CD14-positive monocyte (primary cell): Measurements from ENCODE around the gene SLC37A1. TPM values are rescaled to one million over a fixed set of nuclear protein-coding genes. Genes with fewer than 3 reads are reported as not detected.

Source experiments
- DNase-seq, 3 donors: peaks; one replicate each; pipeline ENCODE4 v3.0.0-alpha.2; 2011 to 2022
- H2AFZ ChIP-seq: 2 replicates; pipeline ENCODE4 v1.6.0; 2012; ENCODE audit warnings: mild to moderate bottlenecking, low read depth, low read length, inconsistent platforms; ENCODE audit not compliant: insufficient read depth, poor library complexity, severe bottlenecking
- H3K27ac ChIP-seq, 2 donors: 1 replicate in 1 of 2; 2 replicates in 1 of 2; pipeline ENCODE4 v1.5.1; 2012 to 2013; ENCODE audit warnings: low read length in 2 of 2, control low read depth in 1 of 2, inconsistent platforms in 1 of 2, low read depth in 1 of 2, mild to moderate bottlenecking in 1 of 2
- H3K27me3 ChIP-seq, 2 donors: one replicate each; pipeline versions ENCODE4 v1.6.0 to v1.6.1; 2011 to 2013; ENCODE audit warnings: low read length in 2 of 2; ENCODE audit not compliant: control insufficient read depth in 2 of 2, insufficient read depth in 2 of 2
- H3K36me3 ChIP-seq, 2 donors: replicated peaks in 1 of 2; 1 replicate in 1 of 2; 2 replicates in 1 of 2; pipeline versions ENCODE4 v1.5.1 to v1.6.1; 2012 to 2013; ENCODE audit warnings: low read length in 2 of 2, control low read depth in 1 of 2, inconsistent platforms in 1 of 2, mild to moderate bottlenecking in 1 of 2; ENCODE audit not compliant: insufficient read depth in 2 of 2, control insufficient read depth in 1 of 2
- H3K4me1 ChIP-seq, 2 donors: 1 replicate in 1 of 2; 2 replicates in 1 of 2; pipeline versions ENCODE4 v1.5.1 to v1.6.1; 2012 to 2013; ENCODE audit warnings: low read length in 2 of 2, control low read depth in 1 of 2, inconsistent platforms in 1 of 2, mild to moderate bottlenecking in 1 of 2, moderate library complexity in 1 of 2; ENCODE audit not compliant: insufficient read depth in 2 of 2, control insufficient read depth in 1 of 2
- H3K4me2 ChIP-seq: replicated peaks from 2 replicates; pipeline ENCODE3; 2012; ENCODE audit warnings: low read length, moderate library complexity, mild to moderate bottlenecking; ENCODE audit not compliant: poor library complexity, severe bottlenecking; ENCODE audit errors: extremely low read depth
- H3K4me3 ChIP-seq, 3 experiments: fragments of 200-600 bp in 1 of 3; sonication (generic) in 1 of 3; replicated peaks in 1 of 3; 1 replicate in 2 of 3; 2 replicates in 1 of 3; pipeline ENCODE4 v1.5.1; 2011 to 2013; ENCODE audit warnings: low read length in 3 of 3, mild to moderate bottlenecking in 3 of 3, control low read depth in 2 of 3, low read depth in 2 of 3, inconsistent platforms in 1 of 3, moderate library complexity in 1 of 3
- H3K79me2 ChIP-seq: 2 replicates; pipeline ENCODE4 v1.6.0; 2012; ENCODE audit warnings: mild to moderate bottlenecking, control low read depth, inconsistent platforms, low read length, moderate library complexity; ENCODE audit not compliant: insufficient read depth
- H3K9ac ChIP-seq: 2 replicates; pipeline ENCODE4 v1.6.0; 2017; ENCODE audit warnings: low read length, mild to moderate bottlenecking; ENCODE audit not compliant: insufficient read depth, poor library complexity, severe bottlenecking
- H3K9me3 ChIP-seq, 2 donors: replicated peaks in 1 of 2; 1 replicate in 1 of 2; 2 replicates in 1 of 2; pipeline versions ENCODE4 v1.5.1 to v1.6.1; 2012 to 2013; ENCODE audit warnings: low read length in 2 of 2, control low read depth in 1 of 2; ENCODE audit not compliant: control insufficient read depth in 1 of 2, insufficient read depth in 1 of 2
- H4K20me1 ChIP-seq: 2 replicates; pipeline ENCODE4 v1.6.0; 2012; ENCODE audit warnings: mild to moderate bottlenecking, low read length, control low read depth, moderate library complexity; ENCODE audit not compliant: insufficient read depth
- H3K27ac Mint-ChIP-seq, 7 donors: one replicate each; pipeline ENCODE4 v1.8.0; 2020; ENCODE audit warnings: mild to moderate bottlenecking in 7 of 7, mixed read lengths in 7 of 7, moderate library complexity in 6 of 7, inconsistent platforms in 2 of 7
- H3K27me3 Mint-ChIP-seq, 3 donors: one replicate each; pipeline ENCODE4 v1.8.0; 2021 to 2022; ENCODE audit warnings: low read depth in 3 of 3, mild to moderate bottlenecking in 3 of 3, mixed read lengths in 3 of 3, moderate library complexity in 3 of 3, inconsistent platforms in 1 of 3
- H3K36me3 Mint-ChIP-seq, 2 donors: one replicate each; pipeline ENCODE4 v1.8.0; 2020; ENCODE audit warnings: mixed read lengths in 2 of 2, inconsistent platforms in 1 of 2, mild to moderate bottlenecking in 1 of 2
- H3K4me1 Mint-ChIP-seq: one replicate; pipeline ENCODE4 v1.8.0; 2020; ENCODE audit warnings: mild to moderate bottlenecking, mixed read lengths
- H3K4me3 Mint-ChIP-seq, 2 donors: one replicate each; pipeline ENCODE4 v1.8.0; 2020; ENCODE audit warnings: mild to moderate bottlenecking in 2 of 2, mixed read lengths in 2 of 2, moderate library complexity in 1 of 2
- H3K9me3 Mint-ChIP-seq, 7 donors: one replicate each; pipeline ENCODE4 v1.8.0; 2020 to 2022; ENCODE audit warnings: mixed read lengths in 7 of 7, mild to moderate bottlenecking in 6 of 7, moderate library complexity in 6 of 7, inconsistent platforms in 2 of 7
- CTCF ChIP-seq: fragments of 200-600 bp; IDR thresholded peaks from one replicate; pipeline ENCODE4 v1.8.0; 2022; ENCODE audit warnings: antibody characterized with exemption, mild to moderate bottlenecking
- WGBS: methylation state at CpG from one replicate; pipeline ENCODE4 v1.1.5; 2013; ENCODE audit warnings: missing lambda C conversion rate; ENCODE audit not compliant: insufficient coverage; 5-methylcytosine and 5-hydroxymethylcytosine counted together
- intact Hi-C, 2 donors: fragments of 100-400 bp; cut with micrococcal nuclease; formaldehyde crosslinking; loops; one replicate each; pipeline versions ENCODE4 v1.15.0 to v1.15.1; 2023
- polyA plus RNA-seq, 3 donors: library from polyadenylated mRNA; depleted of rRNA in 1 of 3; unstranded in 2 of 3; stranded (reverse) in 1 of 3; fragments of 300-500 nt in 2 of 3; fragments of >200 nt in 1 of 3; fragmentation: Illumina TruSeq in 2 of 3; gene quantifications; 1 replicate in 2 of 3; 2 replicates in 1 of 3; pipeline ENCODE4 v1.2.3, GENCODE V29; 2012 to 2021

The SLC37A1 gene
- polyA plus RNA-seq, 3 donors = 2.7 to 12.4 (median 4.3) TPM

GRCh38 chr21:42599486-42599885, 85.8 kb downstream of the SLC37A1 start:
- H3K27me3 ChIP-seq = no peaks in the 10 kb centered on the region
- H3K9me3 ChIP-seq = peaks cover 10 to 15% of the 10 kb centered on the region in 2 donors
- H3K9me3 Mint-ChIP-seq = peaks cover 13 to 33% (median 27%) of the 10 kb centered on the region in 7 donors
- H3K79me2 ChIP-seq = no peaks in the 10 kb centered on the region
- no peak overlapping the region for H3K27ac Mint-ChIP-seq
- peaks cover 3 to 6% (median 5%) of the 10 kb centered on the region in 3 donors for H3K27me3 Mint-ChIP-seq
- H3K27ac ChIP-seq = no peak overlapping the region
- H3K4me3 Mint-ChIP-seq = no peak overlapping the region
- H3K4me1 ChIP-seq = no peaks in the 10 kb centered on the region
- 100% methylated on average over 1 of the region's 4 CpGs for WGBS
- no peak overlapping the region for H3K9ac ChIP-seq
- DNase-seq = no peak
- no peaks in the 10 kb centered on the region for H3K36me3 Mint-ChIP-seq
- no peak overlapping the region for H3K4me3 ChIP-seq
- no peak overlapping the region for H2AFZ ChIP-seq
- H3K36me3 ChIP-seq = no peaks in the 10 kb centered on the region
- TF ChIP-seq CTCF = no peak
- H3K4me1 Mint-ChIP-seq = no peaks in the 10 kb centered on the region
- no peaks in the 10 kb centered on the region for H4K20me1 ChIP-seq
- intact Hi-C loops = no loop called here
- no peak overlapping the region for H3K4me2 ChIP-seq

- H3K27ac Mint-ChIP-seq = no peak overlapping the region
- WGBS = 92% methylated on average over 7 of the region's 8 CpGs
Observed at GRCh38 chr21:42599962-42600361, 86.3 kb downstream of the SLC37A1 start.

More at GRCh38 chr21:42599962-42600361, 86.3 kb downstream of the SLC37A1 start:
- no peak for TF ChIP-seq CTCF
- Histone ChIP-seq H2AFZ (no peak overlapping the region), H3K9me3 (peaks cover 13 to 20% of the 10 kb centered on the region in 2 donors), H3K4me3 (no peak overlapping the region), H4K20me1 (no peaks in the 10 kb centered on the region), H3K27me3 (no peaks in the 10 kb centered on the region), H3K4me2 (no peak overlapping the region), H3K4me1 (no peaks in the 10 kb centered on the region), H3K36me3 (no peaks in the 10 kb centered on the region), H3K9ac (no peak overlapping the region), H3K79me2 (no peaks in the 10 kb centered on the region), H3K27ac (no peak overlapping the region)
- DNase-seq = no peak
- H3K4me3 Mint-ChIP-seq = no peak overlapping the region
- intact Hi-C loops = no loop called here
- H3K9me3 Mint-ChIP-seq = peaks cover 14 to 38% (median 32%) of the 10 kb centered on the region in 7 donors
- H3K36me3 Mint-ChIP-seq = no peaks in the 10 kb centered on the region
- peaks cover 3 to 5% (median 4%) of the 10 kb centered on the region in 3 donors for H3K27me3 Mint-ChIP-seq
- H3K4me1 Mint-ChIP-seq = no peaks in the 10 kb centered on the region
